Measurements from ENCODE around the gene KIF15.
"Not testable (repeated sequence)": the region's sequence is repeated elsewhere in the genome, so short reads cannot be mapped to it uniquely, and the experiment has no call there.

The KIF15 gene

GRCh38 chr3:44761424-44762169, at the start of gene KIF15, which contains the start of gene KIAA1143:
Gene KIF15, plus strand, starts transcription at chr3:44761794. Its CDS starts 72 bp downstream, at chr3:44761866.
Gene KIAA1143, minus strand, starts transcription at chr3:44761619. Its CDS starts 17 bp downstream, at chr3:44761602.
- in situ Hi-C loops (cut with MboI; ENCODE audit: low sequenced_read_pairs), result no loop called here

GRCh38 chr3:44712455-44713075, 49.0 kb upstream of the KIF15 start, which contains the start of gene ZNF502:
Gene ZNF502, plus strand, starts transcription at chr3:44712660. Its CDS starts 7,602 bp downstream, at chr3:44720262.
- in situ Hi-C loops (cut with MboI; ENCODE audit: low sequenced_read_pairs), result no loop called here

GRCh38 chr3:44721231-44722102, 40.1 kb upstream of the KIF15 start:
- in situ Hi-C loops (cut with MboI; ENCODE audit: low sequenced_read_pairs), result no loop called here

- in situ Hi-C loops (cut with MboI; ENCODE audit: low sequenced_read_pairs), result no loop called here
Measured at GRCh38 chr3:44722103-44722401, 39.5 kb upstream of the KIF15 start.

- in situ Hi-C loops (cut with MboI; ENCODE audit: low sequenced_read_pairs), result no loop called here
Measured at GRCh38 chr3:44729384-44729910, 32.1 kb upstream of the KIF15 start, which contains the start of gene ZNF501. Gene ZNF501, plus strand, starts transcription at chr3:44729635. Its CDS starts 4,787 bp downstream, at chr3:44734422.

GRCh38 chr3:44734646-44735168, 26.9 kb upstream of the KIF15 start:
- in situ Hi-C loops (cut with MboI; ENCODE audit: low sequenced_read_pairs), result no loop called here

- in situ Hi-C loops (cut with MboI; ENCODE audit: low sequenced_read_pairs), result no loop called here
Measured at GRCh38 chr3:44761101-44761423, 532 bp upstream of the KIF15 start.

- in situ Hi-C loops (cut with MboI; ENCODE audit: low sequenced_read_pairs), result no loop called here
Measured at GRCh38 chr3:44762170-44762677, 630 bp downstream of the KIF15 start.

GRCh38 chr3:44762690-44763089, 1.1 kb downstream of the KIF15 start:
- in situ Hi-C loops (cut with MboI; ENCODE audit: low sequenced_read_pairs), result no loop called here

GRCh38 chr3:44764248-44764647, 2.7 kb downstream of the KIF15 start:
- in situ Hi-C loops (cut with MboI; ENCODE audit: low sequenced_read_pairs), result no loop called here

GRCh38 chr3:44771424-44772098, 10.0 kb downstream of the KIF15 start:
- in situ Hi-C loops (cut with MboI; ENCODE audit: low sequenced_read_pairs), result no loop called here

- in situ Hi-C loops (cut with MboI; ENCODE audit: low sequenced_read_pairs), result no loop called here
Measured at GRCh38 chr3:44772099-44772442, 10.5 kb downstream of the KIF15 start.

GRCh38 chr3:44782891-44783290, 21.3 kb downstream of the KIF15 start:
- in situ Hi-C loops (cut with MboI; ENCODE audit: low sequenced_read_pairs), result no loop called here

GRCh38 chr3:44795197-44795596, 33.6 kb downstream of the KIF15 start:
- in situ Hi-C loops (cut with MboI; ENCODE audit: low sequenced_read_pairs), result no loop called here

GRCh38 chr3:44802011-44802410, 40.4 kb downstream of the KIF15 start:
- in situ Hi-C loops (cut with MboI; ENCODE audit: low sequenced_read_pairs), result no loop called here

- in situ Hi-C loops (cut with MboI; ENCODE audit: low sequenced_read_pairs), result no loop called here
Measured at GRCh38 chr3:44803298-44803697, 41.7 kb downstream of the KIF15 start.

- in situ Hi-C loops (cut with MboI; ENCODE audit: low sequenced_read_pairs), result no loop called here
Measured at GRCh38 chr3:44805960-44806359, 44.4 kb downstream of the KIF15 start.

- in situ Hi-C loops (cut with MboI; ENCODE audit: low sequenced_read_pairs), result no loop called here
Measured at GRCh38 chr3:44814751-44815150, 53.2 kb downstream of the KIF15 start.

GRCh38 chr3:44816334-44816733, 54.7 kb downstream of the KIF15 start:
- in situ Hi-C loops (cut with MboI; ENCODE audit: low sequenced_read_pairs), result not testable (repeated sequence)

- in situ Hi-C loops (cut with MboI; ENCODE audit: low sequenced_read_pairs), result not testable (repeated sequence)
Measured at GRCh38 chr3:44821206-44821605, 59.6 kb downstream of the KIF15 start.
